Midbrain (tissue), 1 donor: ENCODE data around the gene HTRA3.

Experiments used
- DNase-seq: peaks from one replicate; lab custom pipeline; 2025; lab: John Stamatoyannopoulos, UW

The HTRA3 gene

GRCh38 chr4:8308856-8309771 lies 39.6 kb downstream of the HTRA3 start:
- no peak for DNase-seq

DNA sequence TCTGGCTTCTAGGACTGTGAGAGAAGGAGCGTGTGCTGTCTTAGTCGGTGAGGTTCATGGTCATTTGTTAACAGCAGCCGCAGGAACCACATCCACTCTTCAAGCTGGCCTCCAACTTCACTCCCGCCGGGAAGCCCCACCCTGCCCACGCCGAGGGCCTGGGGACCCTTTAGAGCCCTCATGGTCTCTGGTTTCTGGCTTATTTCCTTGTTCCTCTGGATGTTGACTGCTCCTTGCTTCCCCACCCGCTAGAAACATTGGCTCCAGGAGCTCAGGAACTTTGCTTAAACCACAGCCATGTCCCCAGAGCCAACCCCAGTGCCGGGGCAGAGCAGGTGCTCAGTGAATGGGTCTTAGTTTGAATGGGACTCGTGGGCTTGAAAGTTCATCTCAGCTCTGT lies 40.8 kb downstream of the HTRA3 start:
- DNase-seq: no peak

- DNase-seq: no peak
These were observed 41.8 kb downstream of the HTRA3 start for GRCh38 chr4:8311101-8312068.

- no peak for DNase-seq
These were observed 42.5 kb downstream of the HTRA3 start for GRCh38 chr4:8312069-8312445.

- DNase-seq: no peak
These were observed 43.4 kb downstream of the HTRA3 start for GRCh38 chr4:8312976-8313375.

- no peak for DNase-seq
These were observed 45.2 kb downstream of the HTRA3 start for GRCh38 chr4:8314691-8315255.

GRCh38 chr4:8315435-8316250 lies 46.1 kb downstream of the HTRA3 start:
- DNase-seq: no peak

DNA sequence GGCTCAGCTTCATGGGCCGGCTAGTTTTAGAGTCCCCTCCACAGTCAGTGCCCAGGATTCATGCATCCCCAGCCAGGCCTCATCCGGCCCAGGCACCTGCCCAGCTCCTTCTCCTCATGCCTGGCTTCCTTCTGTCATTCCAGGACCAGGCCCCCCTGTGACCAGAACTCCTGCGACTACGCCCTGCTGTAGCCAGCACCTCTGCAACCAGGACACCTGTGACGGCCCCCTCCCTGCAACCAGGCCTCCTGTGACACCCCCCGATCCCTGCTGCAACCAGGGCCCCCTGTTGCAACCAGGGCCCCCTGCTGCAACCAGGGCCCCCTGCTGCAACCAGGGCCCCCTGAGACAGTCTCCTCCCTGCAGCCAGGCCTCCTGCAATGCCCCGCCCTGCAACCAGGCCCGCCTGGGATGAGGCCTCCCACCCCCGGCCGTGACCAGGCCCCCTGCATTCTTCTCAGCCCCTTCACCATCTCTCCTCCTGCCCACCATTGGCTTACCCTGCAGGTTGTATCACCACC lies 46.8 kb downstream of the HTRA3 start:
- no peak for DNase-seq

DNA sequence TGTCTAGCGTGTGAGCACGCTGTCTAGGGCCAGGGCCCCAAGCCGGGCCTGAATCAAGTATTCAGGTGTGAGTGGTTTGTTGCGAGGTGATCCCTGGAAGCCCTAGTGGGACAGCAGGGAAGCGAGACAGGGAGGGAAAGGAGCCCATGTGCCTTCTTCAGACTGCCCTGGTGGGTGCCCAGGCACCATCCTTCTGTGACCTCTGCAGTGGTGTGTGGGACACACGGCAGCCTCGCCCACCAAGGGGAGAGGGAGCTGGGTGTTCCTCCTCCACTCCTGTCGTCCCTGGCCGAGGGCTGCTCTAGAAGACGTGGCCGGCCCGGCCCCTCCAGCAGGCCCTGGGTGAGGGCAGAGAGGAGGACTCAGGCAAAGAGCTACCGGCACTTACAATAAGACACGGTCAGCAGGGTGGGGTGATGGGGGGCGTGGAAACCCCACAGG lies 47.4 kb downstream of the HTRA3 start:
- no peak for DNase-seq

DNA sequence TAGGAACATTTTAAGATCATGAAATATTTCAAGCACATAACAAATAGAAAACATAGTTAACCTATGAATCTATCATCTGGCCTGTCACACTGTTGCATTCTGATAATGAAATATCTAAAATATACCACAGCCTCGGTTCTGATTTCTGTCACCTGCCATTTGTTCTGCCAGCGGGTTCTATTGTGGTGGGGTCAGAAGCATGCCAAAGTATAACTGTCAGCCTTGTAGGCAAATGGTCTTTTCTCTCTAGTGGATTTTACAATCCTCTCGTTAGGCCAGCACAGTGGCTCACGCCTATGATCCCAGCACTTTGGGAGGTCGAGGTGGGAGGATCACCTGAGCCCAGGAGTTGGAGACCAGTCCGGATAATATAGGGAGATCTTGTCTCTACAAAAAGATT lies 47.9 kb downstream of the HTRA3 start:
- DNase-seq: no peak

DNA sequence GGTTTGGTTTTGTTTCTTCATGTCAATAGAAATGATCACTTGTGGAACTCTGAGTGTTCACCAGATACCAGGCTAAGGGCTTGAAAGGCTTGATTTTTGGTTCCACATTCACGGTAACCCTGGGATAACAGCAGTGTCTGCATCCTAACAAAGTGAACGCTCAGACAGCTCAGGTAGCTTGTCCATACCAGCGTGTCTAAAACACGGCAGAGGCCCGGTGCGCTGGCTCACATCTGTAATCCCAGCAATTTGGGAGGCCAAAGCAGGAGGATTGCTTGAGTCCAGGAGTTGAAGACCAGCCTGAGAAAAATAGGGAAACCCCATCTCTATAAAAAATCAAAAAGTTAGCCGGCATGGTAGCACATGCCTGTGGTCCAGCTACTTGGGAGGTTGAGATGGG lies 49.0 kb downstream of the HTRA3 start:
- no peak for DNase-seq

- no peak for DNase-seq
These were observed 49.5 kb downstream of the HTRA3 start for GRCh38 chr4:8319061-8319460.

- DNase-seq: no peak
These were observed 50.3 kb downstream of the HTRA3 start for GRCh38 chr4:8319731-8320385.

GRCh38 chr4:8320386-8320750 lies 50.8 kb downstream of the HTRA3 start:
- no peak for DNase-seq

DNA sequence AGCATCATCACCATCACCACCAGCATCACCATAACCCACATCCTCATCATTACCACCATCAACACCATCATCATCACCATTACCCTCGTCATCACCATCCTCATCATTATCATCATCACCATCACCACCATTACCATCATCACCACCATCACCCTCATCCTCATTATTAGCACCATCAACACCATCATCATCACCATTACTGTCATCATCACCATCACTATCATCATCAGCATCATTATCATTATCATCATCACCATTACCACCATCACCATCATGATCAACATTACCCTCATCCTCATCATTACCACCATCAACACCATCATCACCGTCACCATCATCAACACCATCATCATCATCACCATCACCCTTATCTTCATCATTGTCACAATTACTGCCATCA lies 51.7 kb downstream of the HTRA3 start:
- no peak for DNase-seq

DNA sequence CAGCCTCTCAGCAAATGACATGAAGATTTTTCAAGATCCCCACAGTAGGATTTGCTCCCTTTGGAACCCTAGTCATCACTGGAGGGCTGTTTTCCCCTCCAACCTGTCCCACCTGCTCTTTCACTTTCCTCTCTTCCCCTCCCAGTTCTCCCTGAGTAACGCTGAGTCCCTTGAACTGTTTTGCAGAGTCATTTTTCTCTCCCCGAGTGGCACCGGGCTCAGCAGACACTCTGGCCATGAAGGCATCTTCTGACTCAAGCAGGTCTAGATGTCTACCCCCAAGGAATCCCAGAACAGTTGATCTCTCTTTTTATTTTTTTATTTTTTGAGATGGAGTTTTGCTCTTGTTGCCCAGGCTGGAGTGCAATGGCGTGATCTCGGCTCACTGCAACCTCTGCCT lies 52.2 kb downstream of the HTRA3 start:
- no peak for DNase-seq

DNA sequence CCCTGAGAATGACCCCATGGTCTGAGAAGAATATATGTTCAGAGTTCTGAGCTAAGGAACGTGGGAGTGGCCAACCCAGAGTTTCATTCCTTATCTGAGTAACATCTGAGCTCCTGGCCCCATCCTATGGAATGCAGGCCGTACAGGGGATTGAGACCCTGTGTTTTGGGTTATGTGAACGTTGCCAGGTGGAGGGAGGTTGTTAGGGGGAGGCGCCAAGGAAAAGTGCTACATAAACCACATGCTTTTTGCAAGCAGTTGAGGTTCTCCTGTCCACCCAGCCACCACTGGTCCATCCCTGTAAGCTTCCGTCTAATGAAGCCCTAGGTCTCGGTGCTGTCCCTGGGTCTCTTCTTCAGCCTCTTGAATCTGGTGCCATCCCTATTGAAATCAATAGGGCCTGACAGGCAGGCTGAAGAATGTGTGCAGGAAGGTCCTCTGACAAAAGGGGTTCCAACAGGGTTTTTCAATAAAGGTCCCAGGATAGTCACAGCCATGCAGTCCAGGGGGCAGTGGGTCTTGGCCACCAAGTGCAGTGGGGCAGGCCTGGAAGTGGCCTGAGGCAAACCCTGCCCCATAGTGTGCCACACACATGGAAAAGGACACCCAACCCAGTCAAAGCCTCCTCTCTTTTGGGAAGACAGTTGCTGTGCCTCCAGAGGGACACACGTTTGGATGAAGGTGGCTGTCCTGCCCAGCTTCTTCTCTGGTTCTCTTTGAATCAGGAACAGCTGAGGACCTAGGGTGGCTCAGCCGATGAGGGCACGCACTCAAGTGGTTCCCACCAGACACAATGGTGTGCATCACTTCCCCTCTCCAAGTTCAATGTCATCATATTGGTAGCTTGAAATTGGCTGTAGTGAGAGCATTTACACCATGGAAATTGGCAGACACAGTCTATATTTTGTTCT lies 53.5 kb downstream of the HTRA3 start:
- DNase-seq: no peak

DNA sequence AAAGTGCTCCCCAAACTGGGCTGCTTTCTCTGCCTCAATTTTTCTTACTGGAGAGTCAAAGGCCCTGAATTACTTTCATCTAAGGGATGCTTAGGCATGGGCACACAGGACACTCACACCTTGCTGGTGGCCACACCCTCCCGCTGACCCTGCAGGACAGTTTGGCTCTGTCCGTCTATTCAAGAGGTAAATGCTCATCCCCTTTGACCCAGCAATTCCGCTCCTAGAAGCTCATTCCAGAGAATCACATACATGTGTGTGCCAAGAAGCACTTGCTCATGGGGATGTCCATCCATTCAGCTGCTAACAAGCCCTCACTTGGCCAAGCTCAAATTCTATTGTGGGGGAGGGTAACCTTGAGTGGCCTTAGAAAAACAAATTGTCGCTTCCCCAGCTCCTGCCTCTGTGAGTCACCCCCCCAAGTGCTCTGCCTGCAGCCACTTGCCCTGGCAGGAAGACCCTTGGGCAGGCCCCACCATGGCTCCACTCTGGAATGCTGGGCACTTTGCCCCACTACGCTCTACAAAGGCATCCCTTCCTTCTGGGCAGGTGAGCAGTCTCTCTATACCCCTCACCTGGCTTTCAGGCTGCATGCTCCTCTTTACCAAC lies 54.5 kb downstream of the HTRA3 start:
- DNase-seq: no peak

- DNase-seq: no peak
These were observed 55.2 kb downstream of the HTRA3 start for GRCh38 chr4:8324640-8325239.
